Peyer's patch (tissue), 4 donors: ENCODE results near the gene PROZ. TPM values are rescaled to one million over a fixed set of nuclear protein-coding genes. Genes with fewer than 3 reads are reported as not detected.

ENCODE experiments used
- DNase-seq, 3 donors: peaks; one replicate each; pipeline ENCODE4 v3.0.0-alpha.2; 2017 to 2019
- H3K27ac ChIP-seq, 4 donors: fragments of 200-600 bp; sonication (generic); one replicate each; pipeline ENCODE4 v1.5.1; 2016 to 2019
- H3K27me3 ChIP-seq, 2 donors: fragments of 200-600 bp; sonication (generic); one replicate each; pipeline ENCODE4 v1.5.1; 2019
- H3K36me3 ChIP-seq, 3 donors: fragments of 200-600 bp; sonication (generic); one replicate each; pipeline ENCODE4 v1.5.1; 2016 to 2019
- H3K4me1 ChIP-seq, 4 donors: fragments of 200-600 bp; sonication (generic); one replicate each; pipeline ENCODE4 v1.5.1; 2016 to 2019
- H3K4me3 ChIP-seq, 4 donors: fragments of 200-600 bp; sonication (generic); 1 replicate in 3 of 4; 2 replicates in 1 of 4; pipeline ENCODE4 v1.5.1; 2016 to 2019; ENCODE audit warnings: mild to moderate bottlenecking in 1 of 4
- H3K9me3 ChIP-seq, 4 donors: fragments of 200-600 bp; sonication (generic); one replicate each; pipeline ENCODE4 v1.5.1; 2016 to 2019; ENCODE audit warnings: mild to moderate bottlenecking in 1 of 4
- CTCF ChIP-seq, 6 experiments: fragments of 450-650 bp in 4 of 6; fragments of 200-600 bp in 2 of 6; sonication (generic) in 1 of 6; IDR thresholded peaks; one replicate each; pipeline ENCODE4 v1.5.1; 2017 to 2019; ENCODE audit warnings: antibody characterized with exemption in 6 of 6, mild to moderate bottlenecking in 3 of 6, moderate library complexity in 1 of 6
- POLR2A ChIP-seq, 2 donors: fragments of 450-650 bp; IDR thresholded peaks; one replicate each; pipeline ENCODE4 v1.5.1; 2017; ENCODE audit warnings: antibody characterized with exemption in 2 of 2, mild to moderate bottlenecking in 2 of 2, moderate library complexity in 2 of 2
- total RNA-seq, 4 donors: library from RNA; depleted of rRNA; stranded (reverse); fragments of >200 nt; gene quantifications; one replicate each; pipeline ENCODE4 v1.1.0, GENCODE V29; 2016

PROZ gene
- total RNA-seq, 4 donors from 2014 or later = 0.53 TPM; not detected in 3

GRCh38 chr13:113138792-113139551 lies 19.5 kb upstream of the PROZ start:
- Histone ChIP-seq H3K4me1 (no peaks in the 10 kb centered on the region), H3K9me3 (no peaks in the 10 kb centered on the region), H3K36me3 (no peaks in the 10 kb centered on the region), H3K27me3 (no peaks in the 10 kb centered on the region), H3K27ac (no peak overlapping the region), H3K4me3 (no peak overlapping the region)
- DNase-seq = no peak
- TF ChIP-seq CTCF (IDR thresholded peaks at IDR 0.05) (no peak), POLR2A (IDR thresholded peaks at IDR 0.05) (no peak)

- H3K4me1 ChIP-seq = no peaks in the 10 kb centered on the region
- no peak for TF ChIP-seq CTCF (IDR thresholded peaks at IDR 0.05)
- no peak for TF ChIP-seq POLR2A (IDR thresholded peaks at IDR 0.05)
- H3K9me3 ChIP-seq = no peaks in the 10 kb centered on the region
- no peaks in the 10 kb centered on the region for H3K36me3 ChIP-seq
- no peaks in the 10 kb centered on the region for H3K27me3 ChIP-seq
- H3K27ac ChIP-seq = no peak overlapping the region
- DNase-seq = no peak
- no peak overlapping the region for H3K4me3 ChIP-seq
Observed at GRCh38 chr13:113139577-113139976, 18.9 kb upstream of the PROZ start.

- Histone ChIP-seq H3K4me3 (no peak overlapping the region), H3K36me3 (no peaks in the 10 kb centered on the region), H3K4me1 (no peaks in the 10 kb centered on the region), H3K27ac (no peak overlapping the region), H3K27me3 (no peaks in the 10 kb centered on the region), H3K9me3 (no peaks in the 10 kb centered on the region)
- peak in 1 of 3 donors; percentile 38 for DNase-seq
- TF ChIP-seq CTCF (IDR thresholded peaks at IDR 0.05) (no peak), POLR2A (IDR thresholded peaks at IDR 0.05) (no peak)
Observed at GRCh38 chr13:113140677-113141600, 17.5 kb upstream of the PROZ start.

DNA sequence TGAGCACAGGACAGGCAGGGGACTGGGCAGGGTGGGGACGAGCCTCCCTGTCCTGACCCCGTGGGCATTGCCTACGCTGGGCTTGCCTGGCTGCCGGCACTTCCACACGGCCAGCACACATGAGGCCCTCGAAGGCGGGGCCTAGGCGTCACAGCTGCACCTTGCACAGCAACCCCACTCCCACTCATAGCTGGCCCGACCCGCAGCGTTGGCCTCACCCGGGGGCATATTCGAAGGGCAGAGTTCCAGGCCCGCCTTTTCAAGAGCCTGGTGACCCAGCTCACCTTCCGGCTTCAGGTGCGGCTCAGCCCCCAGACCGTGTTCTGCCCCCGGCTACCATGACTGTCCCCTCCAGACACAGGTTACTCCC lies 16.9 kb upstream of the PROZ start:
- no peak for DNase-seq
- Histone ChIP-seq H3K27ac (no peak overlapping the region), H3K27me3 (no peaks in the 10 kb centered on the region), H3K9me3 (no peaks in the 10 kb centered on the region), H3K4me3 (no peak overlapping the region), H3K36me3 (no peaks in the 10 kb centered on the region), H3K4me1 (no peaks in the 10 kb centered on the region)
- TF ChIP-seq CTCF (IDR thresholded peaks at IDR 0.05) = no peak

- Histone ChIP-seq H3K36me3 (no peaks in the 10 kb centered on the region), H3K9me3 (no peaks in the 10 kb centered on the region), H3K27ac (no peak overlapping the region), H3K4me1 (no peaks in the 10 kb centered on the region), H3K27me3 (no peaks in the 10 kb centered on the region), H3K4me3 (no peak overlapping the region)
- DNase-seq = no peak
- no peak for TF ChIP-seq CTCF (IDR thresholded peaks at IDR 0.05)
- TF ChIP-seq POLR2A (IDR thresholded peaks at IDR 0.05) = no peak
Observed at GRCh38 chr13:113142876-113143275, 15.6 kb upstream of the PROZ start.
